ENCODE results near the gene BTN3A1.
A peak's percentile ranks its signal among the peaks of the same experiment; 100 is the strongest.
"Not testable (repeated sequence)": the region's sequence is repeated elsewhere in the genome, so short reads cannot be mapped to it uniquely, and the experiment has no call there.

BTN3A1 gene

DNA sequence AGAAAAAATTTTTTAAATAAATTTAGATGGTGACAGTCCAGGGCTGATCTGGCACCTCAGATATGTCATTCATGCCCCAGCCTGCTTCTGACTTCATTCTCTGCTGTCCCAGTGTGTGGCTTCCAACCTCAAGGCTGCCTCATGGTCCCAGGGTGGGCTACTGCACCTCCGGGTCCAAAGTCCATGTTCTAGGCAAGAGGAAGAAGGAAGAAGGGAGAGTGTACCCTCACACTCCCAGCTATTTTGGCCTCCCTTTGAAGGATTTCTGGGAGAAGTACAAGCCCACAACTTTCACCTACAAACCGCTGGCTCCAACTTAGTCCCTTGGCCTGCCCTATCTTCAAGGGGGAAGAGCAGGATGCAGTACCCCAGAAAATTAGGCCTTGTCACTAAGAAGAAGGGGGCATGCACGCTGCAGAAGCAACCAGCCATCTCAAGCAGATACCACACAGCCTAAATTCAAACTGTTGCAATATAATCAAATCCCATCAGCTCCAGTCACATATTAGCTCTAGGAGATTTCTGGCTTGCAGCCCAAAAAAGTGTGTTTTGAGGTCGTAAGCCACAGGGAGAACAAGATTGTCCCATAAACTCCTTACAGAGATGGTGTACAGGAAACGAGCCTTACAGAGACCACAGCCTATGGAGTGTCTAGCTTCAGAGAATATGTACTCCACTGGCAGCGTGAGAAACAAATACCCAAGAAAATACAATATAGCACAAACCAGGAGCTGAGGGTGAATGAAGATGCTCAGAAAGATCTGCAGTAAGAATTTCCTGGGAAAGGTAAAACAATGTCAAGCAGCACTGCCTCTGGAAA lies 38.0 kb upstream of the BTN3A1 start:
- Histone ChIP-seq H3K36me3 (ENCODE audit: insufficient read depth, low read length) (no peaks in the 10 kb centered on the region), H3K4me3 (ENCODE audit: low read length) (peak overlapping the region; percentile 89), H3K4me2 (ENCODE audit: low read length) (peak overlapping the region; percentile 81), H3K27me3 (ENCODE audit: control insufficient read depth, insufficient read depth, low read length) (no peaks in the 10 kb centered on the region), H3K4me1 (ENCODE audit: control insufficient read depth, insufficient read depth, low read length) (peaks cover 19% of the 10 kb centered on the region), H3K9ac (ENCODE audit: low read depth, low read length) (peak overlapping the region; percentile 84), H3K9me3 (replicated peaks; ENCODE audit: low read length) (no peaks in the 10 kb centered on the region)

DNA sequence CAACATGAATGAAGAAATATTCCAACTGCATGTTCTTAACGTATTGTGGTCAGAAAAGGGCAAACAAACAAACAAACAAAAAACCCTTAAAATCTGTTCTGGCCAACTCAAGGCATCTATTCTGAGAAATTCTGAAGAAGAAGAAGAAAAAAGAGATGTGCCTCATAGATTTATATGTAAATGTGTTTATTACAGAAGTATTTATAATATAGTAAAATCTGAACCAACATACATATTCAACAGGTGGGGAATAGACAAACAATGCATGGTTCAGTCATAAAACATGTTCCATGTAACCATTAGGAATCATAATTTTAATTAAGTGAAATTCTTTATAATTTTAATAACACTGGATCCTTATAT lies 36.5 kb upstream of the BTN3A1 start:
- no peaks in the 10 kb centered on the region for H3K36me3 ChIP-seq (ENCODE audit: insufficient read depth, low read length)
- H3K4me2 ChIP-seq (ENCODE audit: low read length) = peak overlapping the region; percentile 81
- no peaks in the 10 kb centered on the region for H3K9me3 ChIP-seq (replicated peaks; ENCODE audit: low read length)
- H3K27me3 ChIP-seq (ENCODE audit: control insufficient read depth, insufficient read depth, low read length) = no peaks in the 10 kb centered on the region
- peaks cover 19% of the 10 kb centered on the region for H3K4me1 ChIP-seq (ENCODE audit: control insufficient read depth, insufficient read depth, low read length)
- peak overlapping the region; percentile 89 for H3K4me3 ChIP-seq (ENCODE audit: low read length)
- H3K9ac ChIP-seq (ENCODE audit: low read depth, low read length) = peak overlapping the region; percentile 84

DNA sequence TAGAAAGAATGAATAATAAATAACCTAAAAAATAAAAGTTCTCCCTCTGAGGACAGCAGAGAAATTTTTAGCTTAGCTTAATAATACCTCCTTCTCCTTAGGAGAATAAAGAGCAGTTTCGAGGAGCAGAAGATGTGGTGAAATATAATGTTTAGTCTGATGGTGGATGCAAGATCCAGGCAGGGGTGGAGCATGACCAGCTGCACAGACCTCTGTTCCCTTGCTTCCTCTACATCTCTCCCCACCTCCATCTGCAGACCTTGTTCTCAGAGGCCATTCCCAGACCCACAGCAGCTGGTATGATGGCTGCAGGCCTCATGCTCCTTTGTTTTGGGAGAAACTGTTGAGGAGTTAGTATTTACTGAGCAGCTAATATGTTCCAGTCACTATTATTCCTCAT lies 35.6 kb upstream of the BTN3A1 start:
- H3K27me3 ChIP-seq (ENCODE audit: control insufficient read depth, insufficient read depth, low read length) = no peaks in the 10 kb centered on the region
- H3K4me3 ChIP-seq (ENCODE audit: low read length) = no peak overlapping the region
- no peaks in the 10 kb centered on the region for H3K9me3 ChIP-seq (replicated peaks; ENCODE audit: low read length)
- H3K4me2 ChIP-seq (ENCODE audit: low read length) = no peak overlapping the region
- no peak overlapping the region for H3K9ac ChIP-seq (ENCODE audit: low read depth, low read length)
- H3K36me3 ChIP-seq (ENCODE audit: insufficient read depth, low read length) = no peaks in the 10 kb centered on the region
- H3K4me1 ChIP-seq (ENCODE audit: control insufficient read depth, insufficient read depth, low read length) = peaks cover 19% of the 10 kb centered on the region

DNA sequence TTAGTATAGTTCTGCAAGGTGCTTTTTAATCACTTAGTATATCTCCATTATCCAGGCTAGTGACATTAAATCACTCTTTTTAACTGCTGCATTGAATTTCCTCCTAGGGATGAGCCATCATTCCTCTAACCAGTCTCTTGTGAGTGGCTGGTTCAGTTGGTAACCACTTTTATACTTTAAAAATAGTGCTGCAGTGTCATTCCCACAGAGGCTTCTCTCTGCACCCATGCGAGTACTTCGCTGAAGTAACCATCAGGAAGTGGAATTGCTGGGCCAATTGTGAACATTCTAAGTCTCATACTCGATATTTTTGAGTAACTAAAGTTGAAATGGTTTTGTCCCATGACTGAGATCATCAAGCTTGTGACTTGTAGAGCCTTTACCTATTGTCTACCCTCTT lies 35.0 kb upstream of the BTN3A1 start:
- Histone ChIP-seq H3K27me3 (ENCODE audit: control insufficient read depth, insufficient read depth, low read length) (no peaks in the 10 kb centered on the region), H3K9ac (ENCODE audit: low read depth, low read length) (no peak overlapping the region), H3K36me3 (ENCODE audit: insufficient read depth, low read length) (no peaks in the 10 kb centered on the region), H3K4me1 (ENCODE audit: control insufficient read depth, insufficient read depth, low read length) (peaks cover 19% of the 10 kb centered on the region), H3K4me2 (ENCODE audit: low read length) (no peak overlapping the region), H3K9me3 (replicated peaks; ENCODE audit: low read length) (no peaks in the 10 kb centered on the region), H3K4me3 (ENCODE audit: low read length) (no peak overlapping the region)

DNA sequence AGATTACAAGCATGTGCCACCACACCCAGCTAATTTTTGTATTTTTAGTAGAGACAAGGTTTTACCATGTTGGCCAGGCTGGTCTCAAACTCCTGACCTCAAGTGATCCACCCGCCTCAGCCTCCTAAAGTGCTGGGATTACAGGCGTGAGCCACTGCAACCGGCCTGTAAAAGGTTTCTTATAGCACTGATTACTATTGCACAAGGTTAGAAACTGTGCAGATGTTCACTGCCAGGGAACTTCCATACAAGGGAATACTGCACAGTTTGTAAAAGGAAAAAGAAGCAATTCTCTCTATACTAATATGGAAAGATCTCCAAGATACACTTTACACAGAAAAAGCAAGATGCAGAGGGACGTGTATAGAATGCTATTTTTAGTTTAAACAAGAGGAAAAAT lies 30.3 kb upstream of the BTN3A1 start:
- not testable (repeated sequence) for H3K4me1 ChIP-seq (ENCODE audit: control insufficient read depth, insufficient read depth, low read length); H3K9me3 ChIP-seq (replicated peaks; ENCODE audit: low read length); H3K36me3 ChIP-seq (ENCODE audit: insufficient read depth, low read length); H3K4me3 ChIP-seq (ENCODE audit: low read length); H3K27me3 ChIP-seq (ENCODE audit: control insufficient read depth, insufficient read depth, low read length); H3K9ac ChIP-seq (ENCODE audit: low read depth, low read length); H3K4me2 ChIP-seq (ENCODE audit: low read length)

GRCh38 chr6:26372308-26373144 lies 29.5 kb upstream of the BTN3A1 start:
- no peaks in the 10 kb centered on the region for H3K27me3 ChIP-seq (ENCODE audit: control insufficient read depth, insufficient read depth, low read length)
- no peak overlapping the region for H3K4me2 ChIP-seq (ENCODE audit: low read length)
- H3K9ac ChIP-seq (ENCODE audit: low read depth, low read length) = no peak overlapping the region
- no peak overlapping the region for H3K4me3 ChIP-seq (ENCODE audit: low read length)
- H3K36me3 ChIP-seq (ENCODE audit: insufficient read depth, low read length) = peaks cover 4% of the 10 kb centered on the region
- H3K9me3 ChIP-seq (replicated peaks; ENCODE audit: low read length) = no peaks in the 10 kb centered on the region
- no peaks in the 10 kb centered on the region for H3K4me1 ChIP-seq (ENCODE audit: control insufficient read depth, insufficient read depth, low read length)

DNA sequence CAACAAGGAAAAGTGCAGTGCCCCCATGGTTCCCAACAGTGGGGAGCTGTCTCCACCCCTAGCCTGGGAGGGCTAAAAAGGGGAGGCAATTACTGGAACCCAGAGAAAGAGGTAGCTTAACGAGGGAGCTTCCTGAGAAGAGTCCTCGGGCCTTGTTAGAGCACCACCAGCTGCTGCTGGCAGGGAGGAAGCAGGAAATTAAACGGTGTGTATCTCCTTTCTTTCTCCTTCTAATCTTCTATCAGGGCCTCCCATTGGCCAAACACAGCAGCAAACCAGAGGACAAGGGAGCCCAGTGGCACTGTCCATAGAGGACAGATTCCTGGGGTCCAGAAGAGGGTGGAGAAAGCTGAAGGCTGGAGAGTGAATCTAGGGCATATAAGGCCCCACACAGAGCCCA lies 26.8 kb upstream of the BTN3A1 start:
- H3K36me3 ChIP-seq (ENCODE audit: insufficient read depth, low read length) = peaks cover 4% of the 10 kb centered on the region
- H3K4me1 ChIP-seq (ENCODE audit: control insufficient read depth, insufficient read depth, low read length) = no peaks in the 10 kb centered on the region
- no peaks in the 10 kb centered on the region for H3K9me3 ChIP-seq (replicated peaks; ENCODE audit: low read length)
- no peak overlapping the region for H3K4me2 ChIP-seq (ENCODE audit: low read length)
- H3K4me3 ChIP-seq (ENCODE audit: low read length) = no peak overlapping the region
- H3K9ac ChIP-seq (ENCODE audit: low read depth, low read length) = no peak overlapping the region
- H3K27me3 ChIP-seq (ENCODE audit: control insufficient read depth, insufficient read depth, low read length) = no peaks in the 10 kb centered on the region

DNA sequence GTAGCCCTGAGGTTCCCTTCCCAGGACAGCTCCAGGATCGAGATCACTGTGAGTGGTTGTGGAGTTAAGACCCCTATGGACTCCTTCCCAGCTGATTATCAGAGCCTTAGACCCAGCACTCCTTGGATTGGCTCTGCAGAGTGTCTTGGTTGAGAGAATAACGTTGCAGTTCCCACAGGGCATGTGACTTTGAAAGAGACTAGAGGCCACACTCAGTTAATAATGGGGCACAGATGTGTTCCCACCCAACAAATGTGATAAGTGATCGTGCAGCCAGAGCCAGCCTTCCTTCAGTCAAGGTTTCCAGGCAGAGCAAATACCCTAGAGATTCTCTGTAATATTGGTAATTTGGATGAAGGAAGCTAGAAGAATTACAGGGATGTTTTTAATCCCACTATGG lies 24.4 kb upstream of the BTN3A1 start:
- no peaks in the 10 kb centered on the region for H3K9me3 ChIP-seq (replicated peaks; ENCODE audit: low read length)
- no peak overlapping the region for H3K4me3 ChIP-seq (ENCODE audit: low read length)
- no peak overlapping the region for H3K4me2 ChIP-seq (ENCODE audit: low read length)
- no peak overlapping the region for H3K9ac ChIP-seq (ENCODE audit: low read depth, low read length)
- peaks cover 4% of the 10 kb centered on the region for H3K36me3 ChIP-seq (ENCODE audit: insufficient read depth, low read length)
- no peaks in the 10 kb centered on the region for H3K27me3 ChIP-seq (ENCODE audit: control insufficient read depth, insufficient read depth, low read length)
- H3K4me1 ChIP-seq (ENCODE audit: control insufficient read depth, insufficient read depth, low read length) = no peaks in the 10 kb centered on the region

GRCh38 chr6:26378143-26378542 lies 23.9 kb upstream of the BTN3A1 start:
- H3K4me3 ChIP-seq (ENCODE audit: low read length); H3K36me3 ChIP-seq (ENCODE audit: insufficient read depth, low read length); H3K9ac ChIP-seq (ENCODE audit: low read depth, low read length): not testable (repeated sequence)

DNA sequence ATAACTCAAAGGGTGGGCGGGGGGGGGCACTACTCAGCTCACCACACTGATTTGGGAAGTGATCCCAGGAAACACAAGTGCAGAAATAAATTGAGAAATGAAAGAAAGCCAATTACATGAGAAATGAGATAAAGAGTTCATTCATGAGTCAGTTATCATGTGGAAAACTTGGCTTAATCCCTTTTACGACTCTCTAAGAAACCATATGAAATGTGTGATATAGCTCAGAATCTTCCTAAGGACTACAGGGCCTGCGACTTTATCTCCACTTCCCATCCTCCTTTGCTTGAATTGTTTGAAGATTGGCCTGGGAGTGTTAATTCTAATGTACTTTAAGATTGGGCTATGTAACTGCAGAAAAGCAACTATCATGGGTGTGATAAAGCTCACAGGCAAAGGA lies 22.8 kb upstream of the BTN3A1 start:
- Histone ChIP-seq H3K4me1 (ENCODE audit: control insufficient read depth, insufficient read depth, low read length) (peaks cover 10% of the 10 kb centered on the region), H3K9ac (ENCODE audit: low read depth, low read length) (no peak overlapping the region), H3K36me3 (ENCODE audit: insufficient read depth, low read length) (peaks cover 2% of the 10 kb centered on the region), H3K27me3 (ENCODE audit: control insufficient read depth, insufficient read depth, low read length) (no peaks in the 10 kb centered on the region), H3K4me3 (ENCODE audit: low read length) (no peak overlapping the region), H3K4me2 (ENCODE audit: low read length) (no peak overlapping the region), H3K9me3 (replicated peaks; ENCODE audit: low read length) (no peaks in the 10 kb centered on the region)

More at GRCh38 chr6:26378143-26378542, 23.9 kb upstream of the BTN3A1 start:
- H3K9me3 ChIP-seq (replicated peaks; ENCODE audit: low read length); H3K27me3 ChIP-seq (ENCODE audit: control insufficient read depth, insufficient read depth, low read length); H3K4me1 ChIP-seq (ENCODE audit: control insufficient read depth, insufficient read depth, low read length); H3K4me2 ChIP-seq (ENCODE audit: low read length): not testable (repeated sequence)

GRCh38 chr6:26379740-26380139 lies 22.3 kb upstream of the BTN3A1 start:
- Histone ChIP-seq H3K9ac (ENCODE audit: low read depth, low read length) (no peak overlapping the region), H3K4me3 (ENCODE audit: low read length) (no peak overlapping the region), H3K36me3 (ENCODE audit: insufficient read depth, low read length) (no peaks in the 10 kb centered on the region)

More at GRCh38 chr6:26379740-26380139, 22.3 kb upstream of the BTN3A1 start:
- Histone ChIP-seq H3K9me3 (replicated peaks; ENCODE audit: low read length) (no peaks in the 10 kb centered on the region), H3K27me3 (ENCODE audit: control insufficient read depth, insufficient read depth, low read length) (no peaks in the 10 kb centered on the region), H3K4me2 (ENCODE audit: low read length) (no peak overlapping the region), H3K4me1 (ENCODE audit: control insufficient read depth, insufficient read depth, low read length) (peaks cover 10% of the 10 kb centered on the region)

Data from skeletal muscle satellite cell (primary cell).